Body of pancreas (tissue), 4 donors: ENCODE results near the gene NAT14. TPM values are rescaled to one million over a fixed set of nuclear protein-coding genes. Genes with fewer than 3 reads are reported as not detected.

Source experiments
- ATAC-seq: fragments of 150-250 bp; one replicate; pipeline ENCODE4 v1.9.1; 2016
- DNase-seq, 4 donors: peaks; one replicate each; pipeline ENCODE4 v3.0.0-alpha.2; 2019
- H3K27ac ChIP-seq, 4 donors: fragments of 200-600 bp; sonication (generic); 1 replicate in 3 of 4; 2 replicates in 1 of 4; pipeline versions ENCODE4 v1.5.1 to v1.6.1; 2016 to 2019; ENCODE audit warnings: mild to moderate bottlenecking in 1 of 4, mixed read lengths in 1 of 4, moderate library complexity in 1 of 4
- H3K27me3 ChIP-seq, 2 donors: fragments of 200-600 bp; sonication (generic); one replicate each; pipeline ENCODE4 v1.6.0; 2016; ENCODE audit warnings: mild to moderate bottlenecking in 1 of 2
- H3K36me3 ChIP-seq, 2 donors: fragments of 200-600 bp; sonication (generic); replicated peaks in 1 of 2; 2 replicates each; pipeline ENCODE4 v1.5.1; 2016; ENCODE audit warnings: low read depth in 2 of 2; ENCODE audit not compliant: insufficient read depth in 1 of 2
- H3K4me1 ChIP-seq: fragments of 200-600 bp; sonication (generic); one replicate; pipeline ENCODE4 v1.6.0; 2016
- H3K4me3 ChIP-seq, 2 donors: fragments of 200-600 bp; sonication (generic); 1 replicate in 1 of 2; 2 replicates in 1 of 2; pipeline ENCODE4 v1.5.1; 2016 to 2019
- H3K9me3 ChIP-seq, 3 donors: fragments of 200-600 bp; sonication (generic); 1 replicate in 2 of 3; 2 replicates in 1 of 3; pipeline ENCODE4 v1.5.1; 2016
- POLR2A ChIP-seq, 3 donors: fragments of 450-650 bp; IDR thresholded peaks; one replicate each; pipeline ENCODE4 v1.6.1; 2016; ENCODE audit warnings: antibody characterized with exemption in 3 of 3, mild to moderate bottlenecking in 2 of 3
- WGBS, 2 donors: methylation state at CpG; one replicate each; pipeline ENCODE4 v1.1.5; 2017; 5-methylcytosine and 5-hydroxymethylcytosine counted together
- intact Hi-C: fragments of 100-400 bp; cut with DNase I; formaldehyde crosslinking; loops from one replicate; pipeline ENCODE4 v1.15.1; 2023
- total RNA-seq, 2 donors: library from RNA; depleted of rRNA; stranded (reverse); fragments of >200 nt; gene quantifications; one replicate each; pipeline ENCODE4 v1.1.0, GENCODE V29; 2016
- TF ChIP-seq, protein P1 (sequence below), 7 experiments: fragments of 450-650 bp in 4 of 7; fragments of 200-600 bp in 3 of 7; sonication (generic) in 3 of 7; IDR thresholded peaks; one replicate each; pipeline ENCODE4 v1.5.1; 2016 to 2019; ENCODE audit warnings: antibody characterized with exemption in 7 of 7

NAT14 gene
- total RNA-seq, 2 donors from 2014 or later, result 4.2 to 8.2 TPM

- H3K36me3 ChIP-seq, result no peaks in the 10 kb centered on the region
- H3K9me3 ChIP-seq, result no peaks in the 10 kb centered on the region
- ATAC-seq, result no peak
- no peak overlapping the region for H3K4me3 ChIP-seq
- WGBS, 2 donors, result 70 to 74% methylated on average over 11 to 15 of the region's 15 CpGs
- no peaks in the 10 kb centered on the region for H3K27me3 ChIP-seq
- intact Hi-C loops, result no loop called here
- TF ChIP-seq, protein P1, sequence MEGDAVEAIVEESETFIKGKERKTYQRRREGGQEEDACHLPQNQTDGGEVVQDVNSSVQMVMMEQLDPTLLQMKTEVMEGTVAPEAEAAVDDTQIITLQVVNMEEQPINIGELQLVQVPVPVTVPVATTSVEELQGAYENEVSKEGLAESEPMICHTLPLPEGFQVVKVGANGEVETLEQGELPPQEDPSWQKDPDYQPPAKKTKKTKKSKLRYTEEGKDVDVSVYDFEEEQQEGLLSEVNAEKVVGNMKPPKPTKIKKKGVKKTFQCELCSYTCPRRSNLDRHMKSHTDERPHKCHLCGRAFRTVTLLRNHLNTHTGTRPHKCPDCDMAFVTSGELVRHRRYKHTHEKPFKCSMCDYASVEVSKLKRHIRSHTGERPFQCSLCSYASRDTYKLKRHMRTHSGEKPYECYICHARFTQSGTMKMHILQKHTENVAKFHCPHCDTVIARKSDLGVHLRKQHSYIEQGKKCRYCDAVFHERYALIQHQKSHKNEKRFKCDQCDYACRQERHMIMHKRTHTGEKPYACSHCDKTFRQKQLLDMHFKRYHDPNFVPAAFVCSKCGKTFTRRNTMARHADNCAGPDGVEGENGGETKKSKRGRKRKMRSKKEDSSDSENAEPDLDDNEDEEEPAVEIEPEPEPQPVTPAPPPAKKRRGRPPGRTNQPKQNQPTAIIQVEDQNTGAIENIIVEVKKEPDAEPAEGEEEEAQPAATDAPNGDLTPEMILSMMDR (IDR thresholded peaks at IDR 0.05), result no peak
- TF ChIP-seq POLR2A (IDR thresholded peaks at IDR 0.05), result no peak
- no peak overlapping the region for H3K27ac ChIP-seq
- H3K4me1 ChIP-seq, result peaks cover 38% of the 10 kb centered on the region
- DNase-seq, result no peak
Observed at GRCh38 chr19:55463583-55464031, 21.4 kb upstream of the NAT14 start.

DNA sequence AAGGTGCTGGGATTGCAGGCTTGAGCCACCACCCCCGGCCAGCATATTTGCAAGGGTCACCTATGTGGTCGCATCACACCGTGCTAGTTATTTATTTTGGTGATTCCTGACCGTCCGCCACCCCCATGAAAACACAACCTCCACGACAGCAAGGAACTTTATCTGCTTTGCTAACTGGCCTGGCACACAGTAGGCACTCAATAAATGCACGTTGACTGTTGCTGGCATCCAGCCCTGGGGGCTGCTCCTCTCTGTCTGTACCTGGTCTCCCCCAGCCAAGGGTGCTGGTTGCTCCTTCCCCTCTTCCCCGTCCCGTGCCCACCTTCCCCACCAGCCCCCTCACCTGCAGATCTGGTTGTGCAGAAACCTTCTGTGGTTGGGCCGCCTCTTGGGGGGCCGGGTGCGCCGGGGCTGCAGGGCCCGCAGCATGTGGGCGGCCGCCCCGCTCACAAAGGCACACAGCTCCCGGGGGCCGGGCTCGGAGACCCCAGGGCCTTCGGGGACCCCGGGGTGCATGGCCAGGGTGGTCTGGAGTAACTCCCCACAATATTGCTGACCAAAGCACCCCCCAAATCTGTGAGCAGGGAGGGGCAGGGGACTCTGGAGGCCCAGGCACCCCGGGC lies 20.8 kb upstream of the NAT14 start:
- Histone ChIP-seq H3K9me3 (no peaks in the 10 kb centered on the region), H3K4me1 (peaks cover 38% of the 10 kb centered on the region), H3K27me3 (no peaks in the 10 kb centered on the region), H3K4me3 (no peak overlapping the region), H3K36me3 (no peaks in the 10 kb centered on the region), H3K27ac (no peak overlapping the region)
- DNase-seq (no peak), ATAC-seq (no peak)
- TF ChIP-seq, protein P1 (IDR thresholded peaks at IDR 0.05), result no peak
- TF ChIP-seq POLR2A (IDR thresholded peaks at IDR 0.05), result no peak
- WGBS, 2 donors, result 65 to 66% methylated on average over 16 to 22 of the region's 23 CpGs
- intact Hi-C loops, result no loop called here

GRCh38 chr19:55464662-55465054 lies 20.3 kb upstream of the NAT14 start, which contains the start of gene C19orf85:
Gene C19orf85 (minus strand): TSS chr19:55464751. CDS start chr19:55464554, 197 bp downstream.
- Histone ChIP-seq H3K9me3 (no peaks in the 10 kb centered on the region), H3K4me3 (no peak within 1 kb of the TSS), H3K36me3 (no peaks in the 10 kb centered on the region), H3K27ac (no peak within 1 kb of the TSS), H3K4me1 (peaks cover 36% of the 10 kb centered on the region), H3K27me3 (no peaks in the 10 kb centered on the region)
- WGBS, 2 donors, result 67 to 76% methylated on average over 13 to 14 of the region's 14 CpGs
- DNase-seq (no peak), ATAC-seq (no peak)
- no peak for TF ChIP-seq POLR2A (IDR thresholded peaks at IDR 0.05)
- TF ChIP-seq, protein P1 (IDR thresholded peaks at IDR 0.05), result no peak
- intact Hi-C loops, result no loop called here

- peaks cover 26% of the 10 kb centered on the region for H3K4me1 ChIP-seq
- 73% methylated on average over 7 to 11 of the region's 11 CpGs for WGBS, 2 donors
- no peak overlapping the region for H3K27ac ChIP-seq
- no peak for DNase-seq
- no peaks in the 10 kb centered on the region for H3K9me3 ChIP-seq
- H3K36me3 ChIP-seq, result no peaks in the 10 kb centered on the region
- H3K4me3 ChIP-seq, result no peak overlapping the region
- TF ChIP-seq, protein P1 (IDR thresholded peaks at IDR 0.05), result no peak
- no peak for TF ChIP-seq POLR2A (IDR thresholded peaks at IDR 0.05)
- intact Hi-C loops, result no loop called here
- ATAC-seq, result no peak
- no peaks in the 10 kb centered on the region for H3K27me3 ChIP-seq
Observed at GRCh38 chr19:55465460-55466240, 19.3 kb upstream of the NAT14 start.
